GM12878 (cell line): ENCODE measurements around the gene NAV2. TPM values are rescaled to one million over a fixed set of nuclear protein-coding genes. Genes with fewer than 3 reads are reported as not detected.

Experiments used
- ATAC-seq: fragments of 200-7000 bp; cut with Tn5 transposase; 3 replicates; pipeline ENCODE4 v1.9.1; 2020; ENCODE audit warnings: mild to moderate bottlenecking, moderate library complexity
- BruUV-seq: library from RNA; stranded (reverse); fragments of 400-500 nt; replicated peaks from 2 replicates; lab custom pipeline; 2021; lab: Mats Ljungman, UMichigan
- CTCF ChIA-PET: fragments of 300-600 bp; sonication (Branson Sonifier 250); formaldehyde crosslinking; extraction: SDS; loops from one replicate; lab custom pipeline; 2021; ENCODE audit warnings: inconsistent platforms; lab: Yijun Ruan, JAX
- POLR2A ChIA-PET: fragments of 350-600 bp; formaldehyde crosslinking; extraction: SDS; loops from one replicate; lab custom pipeline; 2021; ENCODE audit warnings: inconsistent platforms; lab: Charles Lee
- RAD21 ChIA-PET: fragments of 300-600 bp; sonication (Branson Sonifier 250); formaldehyde crosslinking; loops from one replicate; lab custom pipeline; 2023; ENCODE audit warnings: antibody characterized with exemption; ENCODE audit not compliant: unreplicated experiment; lab: Charles Lee
- SMC1A ChIA-PET: fragments of 300-600 bp; sonication (Branson Sonifier 250); formaldehyde crosslinking; loops from one replicate; lab custom pipeline; 2023; ENCODE audit not compliant: unreplicated experiment, uncharacterized antibody; lab: Charles Lee
- DNase-seq: peaks from one replicate; pipeline ENCODE4 v3.0.0-alpha.2; 2011; ENCODE audit warnings: low read depth, low spot score
- FAIRE-seq: peaks from 3 replicates; lab custom pipeline; 2011; peaks lifted over from hg19 to GRCh38; lab: Jason Lieb, UNC
- H2AFZ ChIP-seq: 2 replicates; pipeline ENCODE4 v1.6.0; 2011; ENCODE audit warnings: low read depth, low read length, control low read depth; ENCODE audit not compliant: control insufficient read depth
- H3K27ac ChIP-seq: 2 replicates; pipeline ENCODE4 v1.5.1; 2011; ENCODE audit warnings: control low read depth; ENCODE audit not compliant: control insufficient read depth, insufficient read depth
- H3K27me3 ChIP-seq, 2 experiments: replicated peaks in 1 of 2; 2 replicates each; pipeline versions ENCODE4 v1.6.0 to v1.6.1; 2011; ENCODE audit warnings: low read length in 1 of 2; ENCODE audit not compliant: control insufficient read depth in 2 of 2, insufficient read depth in 2 of 2
- H3K36me3 ChIP-seq, 2 experiments: 2 replicates each; pipeline ENCODE4 v1.5.1; 2011; ENCODE audit warnings: low read length in 1 of 2; ENCODE audit not compliant: control insufficient read depth in 2 of 2, insufficient read depth in 2 of 2
- H3K4me1 ChIP-seq: 2 replicates; pipeline ENCODE4 v1.6.1; 2011; ENCODE audit warnings: mild to moderate bottlenecking, low read length, moderate library complexity, mixed read lengths; ENCODE audit not compliant: control insufficient read depth, insufficient read depth
- H3K4me2 ChIP-seq: 2 replicates; pipeline ENCODE4 v1.6.0; 2011; ENCODE audit warnings: control low read depth; ENCODE audit not compliant: control insufficient read depth, insufficient read depth
- H3K4me3 ChIP-seq: fragments of 200-600 bp; sonication (generic); 2 replicates; pipeline ENCODE4 v1.5.1; 2016
- H3K79me2 ChIP-seq: 2 replicates; pipeline ENCODE4 v1.6.0; 2011; ENCODE audit warnings: low read length; ENCODE audit not compliant: control insufficient read depth, insufficient read depth
- H3K9ac ChIP-seq: 2 replicates; pipeline ENCODE4 v1.8.0; 2011; ENCODE audit warnings: low read length, control low read depth, mixed read lengths; ENCODE audit not compliant: control insufficient read depth, insufficient read depth
- H3K9me3 ChIP-seq: replicated peaks from 3 replicates; pipeline ENCODE4 v1.5.1; 2011; ENCODE audit warnings: mild to moderate bottlenecking, low read length; ENCODE audit not compliant: control insufficient read depth, insufficient read depth
- H4K20me1 ChIP-seq: 2 replicates; pipeline ENCODE4 v1.6.0; 2011; ENCODE audit not compliant: control insufficient read depth, insufficient read depth
- FOXM1 ChIP-seq: IDR thresholded peaks from 2 replicates; pipeline ENCODE4 v1.6.1; 2012; ENCODE audit warnings: low read depth, mild to moderate bottlenecking, inconsistent platforms, low read length, moderate library complexity
- IRF4 ChIP-seq: IDR thresholded peaks from 2 replicates; pipeline ENCODE4 v1.6.1; 2011; ENCODE audit warnings: low read depth, low read length
- KAT2A ChIP-seq: conservative IDR thresholded peaks from 2 replicates; pipeline ENCODE4 v1.6.1; 2011; ENCODE audit warnings: low read depth, low read length; ENCODE audit not compliant: control insufficient read depth
- RFX5 ChIP-seq: IDR thresholded peaks from 2 replicates; pipeline ENCODE4 v1.6.1; 2011; ENCODE audit warnings: low read depth, low read length, improper control_type of control experiment
- SIN3A ChIP-seq: IDR thresholded peaks from 2 replicates; pipeline ENCODE4 v1.6.1; 2012; ENCODE audit warnings: low read depth, low read length, improper control_type of control experiment
- SMARCA5 ChIP-seq: fragments of 450-650 bp; IDR thresholded peaks from 2 replicates; pipeline ENCODE4 v1.6.1; 2017; ENCODE audit warnings: mild to moderate bottlenecking
- WRNIP1 ChIP-seq: IDR thresholded peaks from 2 replicates; pipeline ENCODE4 v1.6.1; 2011; ENCODE audit warnings: low read depth, low read length, improper control_type of control experiment, borderline replicate concordance
- WGBS: methylation state at CpG from one replicate; pipeline ENCODE4 v1.1.6; 2016; ENCODE audit warnings: low lambda C conversion rate; ENCODE audit not compliant: insufficient replicate concordance, insufficient coverage; ENCODE audit errors: missing lambda C conversion rate; 5-methylcytosine and 5-hydroxymethylcytosine counted together
- in situ Hi-C: fragments of 300-500 bp; cut with MboI; formaldehyde crosslinking; loops from 9 replicates; pipeline ENCODE4 v1.14.3; 2018; ENCODE audit warnings: mixed read lengths
- intact Hi-C: fragments of 100-400 bp; cut with micrococcal nuclease; formaldehyde crosslinking; loops from one replicate; pipeline ENCODE4 v1.14.2; 2022; ENCODE audit not compliant: unreplicated experiment
- polyA plus RNA-seq, 11 experiments: library from polyadenylated mRNA; depleted of rRNA in 4 of 11; unstranded in 6 of 11; stranded (reverse) in 5 of 11; fragments of >200 nt; fragmentation: Nextera tagmentation in 4 of 11; fragmentation: Illumina TruSeq in 1 of 11; extraction: Ambion mirVana in 4 of 11; extraction: Trizol in 1 of 11; gene quantifications; 1 replicate in 1 of 11; 2 replicates in 10 of 11; pipeline versions ENCODE4 v1.2.1 to v1.2.3, GENCODE V29; 2011 to 2016; ENCODE audit warnings: inconsistent platforms in 2 of 11, missing spikeins in 2 of 11, low read depth in 1 of 11
- total RNA-seq, 4 experiments: library from RNA; depleted of rRNA in 3 of 4; stranded (reverse); fragments of >200 nt in 3 of 4; fragmentation: Illumina TruSeq in 1 of 4; extraction: Trizol in 1 of 4; gene quantifications; 2 replicates each; pipeline versions ENCODE4 v1.2.1 to v1.2.3, GENCODE V29; 2013 to 2021
- TF ChIP-seq, protein P1 (sequence below): IDR thresholded peaks from 2 replicates; pipeline ENCODE4 v1.6.1; 2011; ENCODE audit warnings: mild to moderate bottlenecking, low read depth, low read length, moderate library complexity; ENCODE audit not compliant: insufficient replicate concordance
- TF ChIP-seq, protein P2 (sequence below): fragments of 450-650 bp; IDR thresholded peaks from 2 replicates; pipeline ENCODE4 v1.6.1; 2014; ENCODE audit warnings: mild to moderate bottlenecking
- TF ChIP-seq, protein P3 (sequence below): IDR thresholded peaks from 2 replicates; pipeline ENCODE4 v1.6.1; 2011; ENCODE audit warnings: low read depth, mild to moderate bottlenecking, low read length, moderate library complexity, borderline replicate concordance; ENCODE audit errors: extremely low read depth
- TF ChIP-seq, protein P4 (sequence below): fragments of 450-650 bp; IDR thresholded peaks from 2 replicates; pipeline ENCODE4 v1.6.1; 2017; ENCODE audit warnings: antibody characterized with exemption, mild to moderate bottlenecking, moderate library complexity

NAV2 gene
- total and polyA plus RNA-seq, 10 of the 15 experiments (the other 5 are each of a cell fraction or from before 2014, with no cell fraction given): 0.35 to 6.1 (median 1.1) TPM

DNA sequence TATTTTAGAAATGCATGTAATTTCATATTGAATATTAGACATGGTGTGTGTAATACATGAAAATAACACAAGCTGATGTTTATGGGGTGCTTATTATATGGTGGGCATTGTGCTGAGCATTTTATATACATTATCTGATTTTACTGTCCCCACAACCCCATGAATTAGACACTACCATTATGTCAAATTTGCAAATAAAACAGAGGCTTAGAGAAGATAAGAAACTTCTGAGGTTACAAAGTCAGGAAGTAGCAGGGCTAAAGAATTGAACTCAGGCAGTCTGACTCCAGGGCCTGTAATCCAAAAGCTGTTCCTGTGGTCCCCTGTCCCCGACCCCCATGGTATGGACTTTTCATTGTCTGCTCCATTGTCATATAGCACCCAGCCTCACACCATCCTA, 49.4 kb upstream of the NAV2 start:
- CTCF ChIA-PET: no interaction called here
- no peak for FAIRE-seq
- RAD21 ChIA-PET: no interaction called here

More for the DNA sequence above, 49.4 kb upstream of the NAV2 start:
- no peak overlapping the region for H3K27ac ChIP-seq
- no peaks in the 10 kb centered on the region for H4K20me1 ChIP-seq
- no peak overlapping the region for H3K4me3 ChIP-seq
- DNase-seq (no peak), ATAC-seq (no peak)
- TF ChIP-seq, protein P1, sequence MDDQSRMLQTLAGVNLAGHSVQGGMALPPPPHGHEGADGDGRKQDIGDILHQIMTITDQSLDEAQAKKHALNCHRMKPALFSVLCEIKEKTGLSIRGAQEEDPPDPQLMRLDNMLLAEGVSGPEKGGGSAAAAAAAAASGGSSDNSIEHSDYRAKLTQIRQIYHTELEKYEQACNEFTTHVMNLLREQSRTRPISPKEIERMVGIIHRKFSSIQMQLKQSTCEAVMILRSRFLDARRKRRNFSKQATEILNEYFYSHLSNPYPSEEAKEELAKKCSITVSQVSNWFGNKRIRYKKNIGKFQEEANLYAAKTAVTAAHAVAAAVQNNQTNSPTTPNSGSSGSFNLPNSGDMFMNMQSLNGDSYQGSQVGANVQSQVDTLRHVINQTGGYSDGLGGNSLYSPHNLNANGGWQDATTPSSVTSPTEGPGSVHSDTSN: no peak
- TF ChIP-seq FOXM1 (no peak), IRF4 (no peak), KAT2A (no peak), SIN3A (no peak), WRNIP1 (no peak), RFX5 (no peak), SMARCA5 (no peak)
- TF ChIP-seq, protein P2, sequence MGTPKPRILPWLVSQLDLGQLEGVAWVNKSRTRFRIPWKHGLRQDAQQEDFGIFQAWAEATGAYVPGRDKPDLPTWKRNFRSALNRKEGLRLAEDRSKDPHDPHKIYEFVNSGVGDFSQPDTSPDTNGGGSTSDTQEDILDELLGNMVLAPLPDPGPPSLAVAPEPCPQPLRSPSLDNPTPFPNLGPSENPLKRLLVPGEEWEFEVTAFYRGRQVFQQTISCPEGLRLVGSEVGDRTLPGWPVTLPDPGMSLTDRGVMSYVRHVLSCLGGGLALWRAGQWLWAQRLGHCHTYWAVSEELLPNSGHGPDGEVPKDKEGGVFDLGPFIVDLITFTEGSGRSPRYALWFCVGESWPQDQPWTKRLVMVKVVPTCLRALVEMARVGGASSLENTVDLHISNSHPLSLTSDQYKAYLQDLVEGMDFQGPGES: no peak
- TF ChIP-seq, protein P3, sequence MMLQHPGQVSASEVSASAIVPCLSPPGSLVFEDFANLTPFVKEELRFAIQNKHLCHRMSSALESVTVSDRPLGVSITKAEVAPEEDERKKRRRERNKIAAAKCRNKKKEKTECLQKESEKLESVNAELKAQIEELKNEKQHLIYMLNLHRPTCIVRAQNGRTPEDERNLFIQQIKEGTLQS: no peak
- TF ChIP-seq, protein P4, sequence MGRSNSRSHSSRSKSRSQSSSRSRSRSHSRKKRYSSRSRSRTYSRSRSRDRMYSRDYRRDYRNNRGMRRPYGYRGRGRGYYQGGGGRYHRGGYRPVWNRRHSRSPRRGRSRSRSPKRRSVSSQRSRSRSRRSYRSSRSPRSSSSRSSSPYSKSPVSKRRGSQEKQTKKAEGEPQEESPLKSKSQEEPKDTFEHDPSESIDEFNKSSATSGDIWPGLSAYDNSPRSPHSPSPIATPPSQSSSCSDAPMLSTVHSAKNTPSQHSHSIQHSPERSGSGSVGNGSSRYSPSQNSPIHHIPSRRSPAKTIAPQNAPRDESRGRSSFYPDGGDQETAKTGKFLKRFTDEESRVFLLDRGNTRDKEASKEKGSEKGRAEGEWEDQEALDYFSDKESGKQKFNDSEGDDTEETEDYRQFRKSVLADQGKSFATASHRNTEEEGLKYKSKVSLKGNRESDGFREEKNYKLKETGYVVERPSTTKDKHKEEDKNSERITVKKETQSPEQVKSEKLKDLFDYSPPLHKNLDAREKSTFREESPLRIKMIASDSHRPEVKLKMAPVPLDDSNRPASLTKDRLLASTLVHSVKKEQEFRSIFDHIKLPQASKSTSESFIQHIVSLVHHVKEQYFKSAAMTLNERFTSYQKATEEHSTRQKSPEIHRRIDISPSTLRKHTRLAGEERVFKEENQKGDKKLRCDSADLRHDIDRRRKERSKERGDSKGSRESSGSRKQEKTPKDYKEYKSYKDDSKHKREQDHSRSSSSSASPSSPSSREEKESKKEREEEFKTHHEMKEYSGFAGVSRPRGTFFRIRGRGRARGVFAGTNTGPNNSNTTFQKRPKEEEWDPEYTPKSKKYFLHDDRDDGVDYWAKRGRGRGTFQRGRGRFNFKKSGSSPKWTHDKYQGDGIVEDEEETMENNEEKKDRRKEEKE: no peak
- SMC1A ChIA-PET: no interaction called here
- H3K9me3 ChIP-seq: no peaks in the 10 kb centered on the region
- in situ Hi-C loops: no loop called here
- peaks cover 5% of the 10 kb centered on the region for H3K4me1 ChIP-seq
- no peaks in the 10 kb centered on the region for H3K36me3 ChIP-seq
- H3K4me2 ChIP-seq: no peak overlapping the region
- no peaks in the 10 kb centered on the region for H3K79me2 ChIP-seq
- 0% methylated on average over 1 of the region's 1 CpG for WGBS
- POLR2A ChIA-PET: no interaction called here
- BruUV-seq: no TSS peak
- H2AFZ ChIP-seq: no peak overlapping the region
- intact Hi-C loops: no loop called here
- H3K9ac ChIP-seq: no peak overlapping the region
- no peaks in the 10 kb centered on the region for H3K27me3 ChIP-seq
